Spinal cord (tissue), 10 donors: ENCODE results near the gene TMEM175. TPM values are rescaled to one million over a fixed set of nuclear protein-coding genes. Genes with fewer than 3 reads are reported as not detected.
"Not testable (repeated sequence)": the region's sequence is repeated elsewhere in the genome, so short reads cannot be mapped to it uniquely, and the experiment has no call there.

Experiments
- DNase-seq, 6 donors: peaks; one replicate each; pipeline versions ENCODE4 v3.0.0 to v3.0.0-alpha.2; 2013 to 2015; ENCODE audit warnings: low spot score in 6 of 6, low read depth in 4 of 6
- H3K27ac ChIP-seq: one replicate; pipeline ENCODE4 v1.5.1; 2013; ENCODE audit warnings: low read depth, low read length, control low read depth
- H3K27me3 ChIP-seq: one replicate; pipeline ENCODE4 v1.6.1; 2013; ENCODE audit warnings: low read length; ENCODE audit not compliant: control insufficient read depth, insufficient read depth
- H3K36me3 ChIP-seq: one replicate; pipeline ENCODE4 v1.6.1; 2013; ENCODE audit warnings: low read length; ENCODE audit not compliant: control insufficient read depth, insufficient read depth
- H3K4me1 ChIP-seq: one replicate; pipeline ENCODE4 v1.6.1; 2013; ENCODE audit warnings: low read length; ENCODE audit not compliant: control insufficient read depth, insufficient read depth
- H3K4me3 ChIP-seq: one replicate; pipeline ENCODE4 v1.5.1; 2013; ENCODE audit warnings: low read depth, low read length, control low read depth
- H3K9me3 ChIP-seq: one replicate; pipeline ENCODE4 v1.6.1; 2013; ENCODE audit warnings: low read length; ENCODE audit not compliant: control insufficient read depth, insufficient read depth
- WGBS: methylation state at CpG from one replicate; pipeline ENCODE4 v1.1.5; 2013; ENCODE audit warnings: missing lambda C conversion rate; ENCODE audit not compliant: insufficient coverage; 5-methylcytosine and 5-hydroxymethylcytosine counted together
- polyA plus RNA-seq, 2 donors: library from polyadenylated mRNA; unstranded; fragments of 120-200 nt; gene quantifications; one replicate each; pipeline ENCODE4 v1.2.1, GENCODE V29; 2013; ENCODE audit not compliant: insufficient read length in 2 of 2
- total RNA-seq, 2 donors: library from RNA; depleted of rRNA in 1 of 2; stranded (reverse); fragments of 120-200 nt in 1 of 2; fragments of >200 nt in 1 of 2; gene quantifications; one replicate each; pipeline versions ENCODE4 v1.2.3 to v1.2.4, GENCODE V29; 2013 to 2014
- donor health status: healthy.

Gene TMEM175
- total and polyA plus RNA-seq, 4 donors: 27.1 to 78.7 (median 51.4) TPM

- no peak for DNase-seq
- no peak overlapping the region for H3K27ac ChIP-seq
- H3K9me3 ChIP-seq: no peaks in the 10 kb centered on the region
- H3K4me1 ChIP-seq: peaks cover 6% of the 10 kb centered on the region
- WGBS: 69% methylated on average over 6 of the region's 18 CpGs
- no peaks in the 10 kb centered on the region for H3K27me3 ChIP-seq
- no peak overlapping the region for H3K4me3 ChIP-seq
- peaks cover 13% of the 10 kb centered on the region for H3K36me3 ChIP-seq
These were observed 7.9 kb upstream of the TMEM175 start for GRCh38 chr4:924107-925096.

GRCh38 chr4:925171-925570 lies 7.1 kb upstream of the TMEM175 start:
- H3K27me3 ChIP-seq: no peaks in the 10 kb centered on the region
- no peak overlapping the region for H3K27ac ChIP-seq
- H3K4me1 ChIP-seq: peaks cover 6% of the 10 kb centered on the region
- WGBS: 77% methylated on average over 7 of the region's 9 CpGs
- no peaks in the 10 kb centered on the region for H3K9me3 ChIP-seq
- H3K36me3 ChIP-seq: peaks cover 13% of the 10 kb centered on the region
- DNase-seq: no peak
- no peak overlapping the region for H3K4me3 ChIP-seq

GRCh38 chr4:925771-926500 lies 6.3 kb upstream of the TMEM175 start:
- WGBS: 78% methylated on average over 19 of the region's 26 CpGs
- H3K27me3 ChIP-seq: no peaks in the 10 kb centered on the region
- no peak for DNase-seq
- no peak overlapping the region for H3K4me3 ChIP-seq
- no peak overlapping the region for H3K27ac ChIP-seq
- H3K9me3 ChIP-seq: no peaks in the 10 kb centered on the region
- peaks cover 11% of the 10 kb centered on the region for H3K4me1 ChIP-seq
- H3K36me3 ChIP-seq: peaks cover 13% of the 10 kb centered on the region

GRCh38 chr4:926538-926937 lies 5.7 kb upstream of the TMEM175 start:
- H3K9me3 ChIP-seq: no peaks in the 10 kb centered on the region
- no peak for DNase-seq
- peaks cover 17% of the 10 kb centered on the region for H3K4me1 ChIP-seq
- peaks cover 13% of the 10 kb centered on the region for H3K36me3 ChIP-seq
- no peak overlapping the region for H3K27ac ChIP-seq
- H3K4me3 ChIP-seq: no peak overlapping the region
- WGBS: 70% methylated on average over 4 of the region's 17 CpGs
- no peaks in the 10 kb centered on the region for H3K27me3 ChIP-seq

- Histone ChIP-seq H3K4me1 (peaks cover 17% of the 10 kb centered on the region), H3K36me3 (peaks cover 13% of the 10 kb centered on the region)
- WGBS: 91% methylated on average over 12 of the region's 21 CpGs
- H3K4me3 ChIP-seq, H3K9me3 ChIP-seq, DNase-seq, H3K27ac ChIP-seq, H3K27me3 ChIP-seq: not testable (repeated sequence)
These were observed 4.7 kb upstream of the TMEM175 start for GRCh38 chr4:927566-927965.

- no peaks in the 10 kb centered on the region for H3K27me3 ChIP-seq
- peaks cover 13% of the 10 kb centered on the region for H3K36me3 ChIP-seq
- H3K4me1 ChIP-seq: peaks cover 24% of the 10 kb centered on the region
- H3K9me3 ChIP-seq: no peaks in the 10 kb centered on the region
- H3K4me3 ChIP-seq: no peak overlapping the region
- no peak for DNase-seq
- no peak overlapping the region for H3K27ac ChIP-seq
- WGBS: 97% methylated on average over 16 of the region's 17 CpGs
These were observed 3.0 kb upstream of the TMEM175 start for GRCh38 chr4:929096-929765.

GRCh38 chr4:930028-930551 lies 2.2 kb upstream of the TMEM175 start:
- WGBS: 81% methylated on average over 3 of the region's 3 CpGs
- peaks cover 24% of the 10 kb centered on the region for H3K4me1 ChIP-seq
- no peaks in the 10 kb centered on the region for H3K9me3 ChIP-seq
- H3K4me3 ChIP-seq: no peak overlapping the region
- DNase-seq: no peak
- no peak overlapping the region for H3K27ac ChIP-seq
- peaks cover 13% of the 10 kb centered on the region for H3K36me3 ChIP-seq
- H3K27me3 ChIP-seq: no peaks in the 10 kb centered on the region

GRCh38 chr4:930827-931193 lies 1.4 kb upstream of the TMEM175 start:
- WGBS: 60% methylated on average over 4 of the region's 7 CpGs
- H3K9me3 ChIP-seq: no peaks in the 10 kb centered on the region
- peaks cover 23% of the 10 kb centered on the region for H3K4me1 ChIP-seq
- no peak overlapping the region for H3K27ac ChIP-seq
- no peak for DNase-seq
- peak overlapping the region; percentile 86 for H3K4me3 ChIP-seq
- H3K27me3 ChIP-seq: no peaks in the 10 kb centered on the region
- H3K36me3 ChIP-seq: peaks cover 10% of the 10 kb centered on the region

GRCh38 chr4:931194-931959 lies 883 bp upstream of the TMEM175 start:
- no peak for DNase-seq
- Histone ChIP-seq H3K4me1 (peaks cover 21% of the 10 kb centered on the region), H3K9me3 (no peaks in the 10 kb centered on the region), H3K4me3 (peak overlapping the region; percentile 86), H3K27ac (no peak overlapping the region), H3K36me3 (peaks cover 4% of the 10 kb centered on the region), H3K27me3 (no peaks in the 10 kb centered on the region)
- WGBS: 10% methylated on average over 28 of the region's 31 CpGs
